SK-N-SH (cell line): ENCODE measurements around the gene LGALS16. TPM values are rescaled to one million over a fixed set of nuclear protein-coding genes. Genes with fewer than 3 reads are reported as not detected.

Experiments
- CTCF ChIA-PET: fragments of 300-600, 350-600 bp; formaldehyde crosslinking; extraction: SDS; loops from one replicate; lab custom pipeline; 2021; lab: Yijun Ruan, JAX
- POLR2A ChIA-PET: fragments of 350-600 bp; sonication (Branson Sonifier 250); formaldehyde crosslinking; extraction: SDS; loops from one replicate; lab custom pipeline; 2020; ENCODE audit warnings: antibody characterized with exemption, inconsistent platforms; lab: Yijun Ruan, JAX
- DNase-seq: peaks from one replicate; pipeline ENCODE4 v3.0.0; 2012
- H2AFZ ChIP-seq: fragments of 200-600 bp; sonication (generic); 2 replicates; pipeline ENCODE4 v1.8.1; 2016; ENCODE audit warnings: antibody characterized with exemption, mild to moderate bottlenecking, low read depth
- H3F3A ChIP-seq: fragments of 200-600 bp; sonication (generic); replicated peaks from 2 replicates; pipeline ENCODE3; 2016; ENCODE audit warnings: antibody characterized with exemption, mild to moderate bottlenecking; ENCODE audit not compliant: insufficient read depth
- H3K27ac ChIP-seq, 2 experiments: fragments of 200-500 bp in 1 of 2; fragments of 200-600 bp in 1 of 2; sonication (Bioruptor generic) in 1 of 2; sonication (generic), shearing (Covaris generic) in 1 of 2; 2 replicates each; pipeline versions ENCODE4 v1.5.1 to v1.6.1; 2014 to 2016; ENCODE audit warnings: low read depth in 2 of 2, inconsistent platforms in 1 of 2, low read length in 1 of 2, mild to moderate bottlenecking in 1 of 2, mixed read lengths in 1 of 2
- H3K27me3 ChIP-seq: fragments of 200-600 bp; sonication (generic), shearing (Covaris generic); 2 replicates; pipeline ENCODE4 v1.6.1; 2016; ENCODE audit warnings: mixed run types; ENCODE audit not compliant: insufficient read depth
- H3K36me3 ChIP-seq, 2 experiments: fragments of 200-500 bp in 1 of 2; fragments of 200-600 bp in 1 of 2; sonication (Bioruptor generic) in 1 of 2; sonication (generic) in 1 of 2; replicated peaks in 1 of 2; 2 replicates each; pipeline versions ENCODE3 to v1.5.1; 2014 to 2016; ENCODE audit warnings: low read length in 1 of 2, mild to moderate bottlenecking in 1 of 2; ENCODE audit not compliant: insufficient read depth in 2 of 2, control insufficient read depth in 1 of 2
- H3K4me1 ChIP-seq, 2 experiments: fragments of 200-500 bp in 1 of 2; fragments of 200-600 bp in 1 of 2; sonication (Bioruptor generic) in 1 of 2; sonication (generic), shearing (Covaris generic) in 1 of 2; 2 replicates each; pipeline versions ENCODE4 v1.5.1 to v1.6.1; 2014 to 2016; ENCODE audit warnings: low read depth in 1 of 2, low read length in 1 of 2, mixed run types in 1 of 2; ENCODE audit not compliant: insufficient read depth in 2 of 2, control insufficient read depth in 1 of 2
- H3K4me2 ChIP-seq: fragments of 200-600 bp; sonication (generic), shearing (Covaris generic); 2 replicates; pipeline ENCODE4 v1.6.1; 2017; ENCODE audit warnings: mixed run types
- H3K4me3 ChIP-seq, 2 experiments: fragments of 200-500 bp in 1 of 2; fragments of 200-600 bp in 1 of 2; sonication (Bioruptor generic) in 1 of 2; sonication (generic), shearing (Covaris generic) in 1 of 2; 2 replicates each; pipeline versions ENCODE4 v1.5.1 to v1.8.1; 2014 to 2016; ENCODE audit warnings: low read depth in 2 of 2, inconsistent platforms in 1 of 2, low read length in 1 of 2, mild to moderate bottlenecking in 1 of 2, mixed read lengths in 1 of 2, moderate library complexity in 1 of 2
- H3K79me2 ChIP-seq: fragments of 200-600 bp; sonication (generic); 2 replicates; pipeline ENCODE4 v1.8.1; 2017; ENCODE audit warnings: mild to moderate bottlenecking; ENCODE audit not compliant: insufficient read depth
- H3K9ac ChIP-seq: fragments of 200-600 bp; sonication (generic); 2 replicates; pipeline ENCODE4 v1.6.1; 2017; ENCODE audit warnings: mixed run types
- H3K9me2 ChIP-seq: fragments of 200-600 bp; sonication (generic); 2 replicates; pipeline ENCODE4 v1.6.1; 2017; ENCODE audit warnings: mixed run types
- H3K9me3 ChIP-seq: fragments of 200-600 bp; sonication (generic); 2 replicates; pipeline ENCODE4 v1.6.1; 2017; ENCODE audit warnings: mixed run types, mild to moderate bottlenecking, moderate library complexity
- H4K20me1 ChIP-seq: fragments of 200-600 bp; sonication (generic); 2 replicates; pipeline ENCODE4 v1.6.1; 2017; ENCODE audit warnings: mild to moderate bottlenecking, mixed run types; ENCODE audit not compliant: insufficient read depth
- CTCF ChIP-seq: fragments of 200-600 bp; sonication (generic); IDR thresholded peaks from 2 replicates; pipeline ENCODE4 v1.6.1; 2017; ENCODE audit warnings: antibody characterized with exemption, mild to moderate bottlenecking, moderate library complexity
- EP300 ChIP-seq, 2 experiments: IDR thresholded peaks; 2 replicates each; pipeline versions ENCODE4 v1.4.0 to v1.6.1; 2012; ENCODE audit warnings: borderline replicate concordance in 1 of 2, low read depth in 1 of 2, low read length in 1 of 2
- EZH2phosphoT487 ChIP-seq: fragments of 200-600 bp; sonication (generic); IDR thresholded peaks from 2 replicates; pipeline ENCODE4 v1.6.1; 2017; ENCODE audit warnings: low read depth, mixed run types, mild to moderate bottlenecking, antibody characterized with exemption, moderate library complexity, borderline replicate concordance
- GATA2 ChIP-seq: sonication (generic); formaldehyde crosslinking; IDR thresholded peaks from 2 replicates; pipeline ENCODE4 v1.5.0; 2020; ENCODE audit warnings: mild to moderate bottlenecking, missing genetic modification reagents
- IRF3 ChIP-seq: fragments of 150-350 bp; IDR thresholded peaks from 2 replicates; pipeline ENCODE4 v1.6.1; 2016; ENCODE audit warnings: mild to moderate bottlenecking, low read depth, low read length
- MAX ChIP-seq: IDR thresholded peaks from 2 replicates; pipeline ENCODE4 v1.4.0; 2012; ENCODE audit warnings: low read depth
- MXI1 ChIP-seq: IDR thresholded peaks from 2 replicates; pipeline ENCODE4 v1.6.1; 2012; ENCODE audit warnings: mild to moderate bottlenecking, low read depth, low read length, improper control_type of control experiment
- NRF1 ChIP-seq: IDR thresholded peaks from 2 replicates; pipeline ENCODE4 v1.6.1; 2012; ENCODE audit warnings: low read depth, mild to moderate bottlenecking, low read length
- POLR2AphosphoS5 ChIP-seq: IDR thresholded peaks from 2 replicates; pipeline ENCODE4 v1.6.1; 2012; ENCODE audit warnings: low read depth, low read length
- SIN3A ChIP-seq: IDR thresholded peaks from 2 replicates; pipeline ENCODE4 v1.6.1; 2012; ENCODE audit warnings: low read depth, mild to moderate bottlenecking, low read length, moderate library complexity, borderline replicate concordance
- SMC3 ChIP-seq: IDR thresholded peaks from 2 replicates; pipeline ENCODE4 v1.6.1; 2012; ENCODE audit warnings: low read depth, low read length, improper control_type of control experiment
- WGBS: methylation state at CpG from one replicate; pipeline ENCODE4 v1.1.6; 2017; ENCODE audit warnings: low lambda C conversion rate; 5-methylcytosine and 5-hydroxymethylcytosine counted together
- polyA plus RNA-seq, 3 experiments: library from polyadenylated mRNA; depleted of rRNA; stranded (reverse); fragments of >200 nt; gene quantifications; 2 replicates each; pipeline ENCODE4 v1.2.3, GENCODE V29; 2012
- TF ChIP-seq, protein P1 (sequence below): IDR thresholded peaks from 2 replicates; pipeline ENCODE4; 2012
- TF ChIP-seq, protein P2 (sequence below): IDR thresholded peaks from 2 replicates; pipeline ENCODE4 v1.4.0; 2012; ENCODE audit warnings: low read depth, borderline replicate concordance
- TF ChIP-seq, protein P3 (sequence below): fragments of 150-350 bp; IDR thresholded peaks from 2 replicates; pipeline ENCODE4 v1.6.1; 2017; ENCODE audit warnings: antibody characterized with exemption, low read length, low read depth, borderline replicate concordance

LGALS16 gene
- polyA plus RNA-seq, 1 of the 3 experiments (the other 2 are of a cell fraction): not detected

- H3K9me3 ChIP-seq: no peaks in the 10 kb centered on the region
- ChIA-PET CTCF (no interaction called here), POLR2A (no interaction called here)
- H3K27ac ChIP-seq: no peak overlapping the region
- TF ChIP-seq, protein P1, sequence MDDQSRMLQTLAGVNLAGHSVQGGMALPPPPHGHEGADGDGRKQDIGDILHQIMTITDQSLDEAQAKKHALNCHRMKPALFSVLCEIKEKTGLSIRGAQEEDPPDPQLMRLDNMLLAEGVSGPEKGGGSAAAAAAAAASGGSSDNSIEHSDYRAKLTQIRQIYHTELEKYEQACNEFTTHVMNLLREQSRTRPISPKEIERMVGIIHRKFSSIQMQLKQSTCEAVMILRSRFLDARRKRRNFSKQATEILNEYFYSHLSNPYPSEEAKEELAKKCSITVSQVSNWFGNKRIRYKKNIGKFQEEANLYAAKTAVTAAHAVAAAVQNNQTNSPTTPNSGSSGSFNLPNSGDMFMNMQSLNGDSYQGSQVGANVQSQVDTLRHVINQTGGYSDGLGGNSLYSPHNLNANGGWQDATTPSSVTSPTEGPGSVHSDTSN: no peak
- TF ChIP-seq, protein P2, sequence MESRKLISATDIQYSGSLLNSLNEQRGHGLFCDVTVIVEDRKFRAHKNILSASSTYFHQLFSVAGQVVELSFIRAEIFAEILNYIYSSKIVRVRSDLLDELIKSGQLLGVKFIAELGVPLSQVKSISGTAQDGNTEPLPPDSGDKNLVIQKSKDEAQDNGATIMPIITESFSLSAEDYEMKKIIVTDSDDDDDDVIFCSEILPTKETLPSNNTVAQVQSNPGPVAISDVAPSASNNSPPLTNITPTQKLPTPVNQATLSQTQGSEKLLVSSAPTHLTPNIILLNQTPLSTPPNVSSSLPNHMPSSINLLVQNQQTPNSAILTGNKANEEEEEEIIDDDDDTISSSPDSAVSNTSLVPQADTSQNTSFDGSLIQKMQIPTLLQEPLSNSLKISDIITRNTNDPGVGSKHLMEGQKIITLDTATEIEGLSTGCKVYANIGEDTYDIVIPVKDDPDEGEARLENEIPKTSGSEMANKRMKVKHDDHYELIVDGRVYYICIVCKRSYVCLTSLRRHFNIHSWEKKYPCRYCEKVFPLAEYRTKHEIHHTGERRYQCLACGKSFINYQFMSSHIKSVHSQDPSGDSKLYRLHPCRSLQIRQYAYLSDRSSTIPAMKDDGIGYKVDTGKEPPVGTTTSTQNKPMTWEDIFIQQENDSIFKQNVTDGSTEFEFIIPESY: no peak
- no peak for TF ChIP-seq NRF1
- no peak for TF ChIP-seq SIN3A
- no peak for TF ChIP-seq CTCF
- no peak for DNase-seq
- no peak overlapping the region for H3K9ac ChIP-seq
- H3F3A ChIP-seq: no peaks in the 10 kb centered on the region
- H4K20me1 ChIP-seq: no peaks in the 10 kb centered on the region
- H3K4me2 ChIP-seq: no peak overlapping the region
- H3K4me1 ChIP-seq: no peaks in the 10 kb centered on the region
- WGBS: 19% methylated on average over 9 of the region's 9 CpGs
- peaks cover 8% of the 10 kb centered on the region; the same call in 1 of the 2 replicates for H3K27me3 ChIP-seq
- H3K9me2 ChIP-seq: no peaks in the 10 kb centered on the region
- H3K4me3 ChIP-seq: no peak overlapping the region
- no peak overlapping the region for H2AFZ ChIP-seq
- no peaks in the 10 kb centered on the region for H3K36me3 ChIP-seq
- no peaks in the 10 kb centered on the region for H3K79me2 ChIP-seq
Observed at GRCh38 chr19:39607021-39607420, 48.7 kb upstream of the LGALS16 start.

- ChIA-PET POLR2A (no interaction called here), CTCF (no interaction called here)
- Histone ChIP-seq H3K4me2 (no peak overlapping the region), H3K9me2 (no peaks in the 10 kb centered on the region), H3K4me3 (no peak overlapping the region), H4K20me1 (no peaks in the 10 kb centered on the region), H3K27me3 (peaks cover 8% of the 10 kb centered on the region; the same call in 1 of the 2 replicates), H3K9me3 (no peaks in the 10 kb centered on the region), H3F3A (no peaks in the 10 kb centered on the region), H3K79me2 (no peaks in the 10 kb centered on the region), H3K36me3 (no peaks in the 10 kb centered on the region), H3K9ac (no peak overlapping the region), H3K4me1 (no peaks in the 10 kb centered on the region), H3K27ac (no peak overlapping the region), H2AFZ (no peak overlapping the region)
- WGBS: 15% methylated on average over 6 of the region's 6 CpGs
- no peak for TF ChIP-seq MXI1
- no peak for TF ChIP-seq POLR2AphosphoS5
- TF ChIP-seq MAX: no peak
- TF ChIP-seq GATA2: no peak
- no peak for TF ChIP-seq EP300 (IDR thresholded peaks at IDR 0.05; ENCODE audit: borderline replicate concordance in 1 of 2, low read depth in 1 of 2, low read length in 1 of 2)
- no peak for TF ChIP-seq SMC3
- TF ChIP-seq EZH2phosphoT487: no peak
- TF ChIP-seq, protein P3, sequence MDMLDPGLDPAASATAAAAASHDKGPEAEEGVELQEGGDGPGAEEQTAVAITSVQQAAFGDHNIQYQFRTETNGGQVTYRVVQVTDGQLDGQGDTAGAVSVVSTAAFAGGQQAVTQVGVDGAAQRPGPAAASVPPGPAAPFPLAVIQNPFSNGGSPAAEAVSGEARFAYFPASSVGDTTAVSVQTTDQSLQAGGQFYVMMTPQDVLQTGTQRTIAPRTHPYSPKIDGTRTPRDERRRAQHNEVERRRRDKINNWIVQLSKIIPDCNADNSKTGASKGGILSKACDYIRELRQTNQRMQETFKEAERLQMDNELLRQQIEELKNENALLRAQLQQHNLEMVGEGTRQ: no peak
- TF ChIP-seq IRF3: no peak
- DNase-seq: no peak
Observed at GRCh38 chr19:39607561-39607960, 48.2 kb upstream of the LGALS16 start.
